GM12891 (cell line): ENCODE results near the gene FXR2.

ENCODE experiments used
- POLR2A ChIP-seq: IDR thresholded peaks from 2 replicates; pipeline ENCODE4 v1.6.1; 2011; ENCODE audit warnings: low read depth, low read length, control low read depth
- POLR2AphosphoS5 ChIP-seq: IDR thresholded peaks from 2 replicates; pipeline ENCODE4 v1.6.1; 2011; ENCODE audit warnings: low read depth, low read length, control low read depth

- no peak for TF ChIP-seq POLR2A
- no peak for TF ChIP-seq POLR2AphosphoS5
Measured at GRCh38 chr17:7558544-7559319, 56.0 kb downstream of the FXR2 start, which contains the start of gene TNFSF13.
